ENCODE results near the gene AHCY.
"Not testable (repeated sequence)": the region's sequence is repeated elsewhere in the genome, so short reads cannot be mapped to it uniquely, and the experiment has no call there.

Gene AHCY

GRCh38 chr20:34252431-34253086, 50.6 kb downstream of the AHCY start:
- DNase-seq, result not testable (repeated sequence)

GRCh38 chr20:34251619-34252018, 51.5 kb downstream of the AHCY start:
- DNase-seq, result no peak

- no peak for DNase-seq
Measured at GRCh38 chr20:34250005-34250404, 53.1 kb downstream of the AHCY start.

GRCh38 chr20:34249291-34249690, 53.9 kb downstream of the AHCY start:
- no peak for DNase-seq

GRCh38 chr20:34246126-34246626, 57.0 kb downstream of the AHCY start:
- no peak for DNase-seq

DNA sequence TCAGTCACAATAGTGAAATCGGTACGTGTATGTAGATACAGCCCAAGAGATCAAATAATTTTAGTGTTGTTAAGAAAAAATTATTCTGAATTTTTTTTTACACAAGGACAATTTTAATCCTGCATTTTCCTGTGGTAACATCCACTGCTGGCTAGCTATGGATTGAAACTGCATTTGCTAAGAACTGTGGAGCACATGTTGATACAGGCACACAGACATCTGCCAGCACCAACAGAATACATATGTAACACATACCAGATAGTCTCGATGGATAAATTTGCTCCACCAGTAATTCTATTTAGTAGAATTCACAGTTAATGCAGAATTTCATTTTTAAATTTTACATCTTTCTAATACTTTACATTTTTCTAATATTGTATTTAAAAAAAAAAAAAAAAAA, 59.8 kb downstream of the AHCY start:
- peak; percentile 50 for DNase-seq

DNA sequence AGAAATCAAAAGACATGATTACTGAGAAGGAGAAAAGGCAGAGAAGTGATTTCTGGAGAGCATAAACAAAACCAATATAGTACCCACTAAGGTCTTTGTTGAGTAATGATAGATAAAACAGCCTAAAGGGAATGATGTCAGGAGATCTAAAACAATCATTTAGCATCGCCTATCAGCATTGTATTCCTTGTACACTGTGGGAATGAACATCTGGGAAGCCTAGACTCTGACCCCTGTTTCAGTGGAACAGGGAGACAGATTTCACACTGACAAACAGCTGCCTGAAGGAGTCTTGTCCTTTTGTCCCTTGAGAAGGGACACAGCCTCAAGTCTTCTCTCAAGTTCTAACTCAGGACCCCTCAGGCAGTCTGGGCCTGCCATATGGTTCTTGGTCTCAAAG, 60.3 kb downstream of the AHCY start:
- no peak for DNase-seq

DNA sequence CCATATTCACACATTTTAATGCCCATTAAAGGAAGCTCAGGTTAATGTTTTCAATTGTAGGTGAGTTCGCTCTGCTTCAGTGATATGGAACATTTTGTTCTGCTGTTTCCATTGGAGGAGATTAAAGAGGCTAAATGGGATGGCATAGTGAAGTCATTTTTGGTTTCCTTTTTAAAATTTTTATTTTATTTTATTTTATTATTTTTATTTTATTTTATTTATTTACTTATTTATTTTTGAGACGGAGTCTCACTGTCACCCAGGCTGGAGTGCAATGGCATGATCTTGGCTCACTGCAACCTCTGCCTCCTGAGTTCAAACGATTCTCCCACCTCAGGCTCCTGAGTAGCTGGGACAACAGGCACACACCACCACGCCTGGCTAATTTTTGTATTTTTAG, 61.1 kb downstream of the AHCY start:
- not testable (repeated sequence) for DNase-seq

- no peak for DNase-seq
Measured at GRCh38 chr20:34240693-34241615, 62.2 kb downstream of the AHCY start, which contains the start of gene ASIP. Gene ASIP, plus strand, starts transcription at chr20:34241423. Its CDS starts 18,952 bp downstream, at chr20:34260375.

GRCh38 chr20:34240121-34240520, 63.0 kb downstream of the AHCY start:
- DNase-seq, result no peak

- DNase-seq, result no peak
Measured at GRCh38 chr20:34237942-34238341, 65.2 kb downstream of the AHCY start.

- DNase-seq, result no peak
Measured at GRCh38 chr20:34235875-34236274, 67.3 kb downstream of the AHCY start.

DNA sequence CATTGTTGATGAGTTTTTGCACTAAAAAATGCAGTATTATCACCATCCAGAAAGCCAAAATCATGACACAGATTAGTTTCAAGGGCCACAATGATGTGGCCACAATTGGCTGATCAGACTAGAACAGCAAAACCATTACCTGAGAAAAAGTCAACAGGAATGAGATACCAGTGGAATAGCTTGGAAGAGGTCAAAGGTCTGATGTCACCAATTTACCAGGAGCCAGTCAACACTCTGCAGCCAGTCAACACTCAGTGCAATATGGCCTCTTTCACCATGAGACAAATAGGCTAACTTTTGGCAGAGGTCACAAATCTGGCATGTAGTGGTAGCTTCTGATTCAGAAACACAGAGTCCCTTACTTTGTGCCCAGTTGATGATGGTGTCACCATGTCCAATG, 69.5 kb downstream of the AHCY start:
- DNase-seq, result no peak

GRCh38 chr20:34232494-34233087, 70.6 kb downstream of the AHCY start:
- no peak for DNase-seq

- DNase-seq, result no peak
Measured at GRCh38 chr20:34231634-34232033, 71.5 kb downstream of the AHCY start.

All from NCI-H1694 treated with DMSO at 0.1 percent for 48 hours (cell line).